Neural progenitor cell (in vitro differentiated cells): ENCODE results near the gene GPBAR1.

Experiments
- CTCF ChIP-seq: fragments of 200-600 bp; sonication (generic); IDR thresholded peaks from 2 replicates; pipeline ENCODE4 v1.5.1; 2017; ENCODE audit warnings: antibody characterized with exemption, mild to moderate bottlenecking
- EZH2 ChIP-seq: fragments of 200-600 bp; sonication (generic); IDR thresholded peaks from 2 replicates; pipeline ENCODE4 v1.6.1; 2017; ENCODE audit warnings: antibody characterized with exemption, mild to moderate bottlenecking, moderate library complexity

- no peak for TF ChIP-seq CTCF
- no peak for TF ChIP-seq EZH2
Observed at GRCh38 chr2:218262631-218263586, 2.1 kb downstream of the GPBAR1 start.
